Measurements from ENCODE around the gene PTPN7. TPM values are rescaled to one million over a fixed set of nuclear protein-coding genes. Genes with fewer than 3 reads are reported as not detected.

The PTPN7 gene
- total and polyA plus RNA-seq, 2 of the 13 experiments (the other 11 are each of a cell fraction or from before 2014, with no cell fraction given), result not detected

DNA sequence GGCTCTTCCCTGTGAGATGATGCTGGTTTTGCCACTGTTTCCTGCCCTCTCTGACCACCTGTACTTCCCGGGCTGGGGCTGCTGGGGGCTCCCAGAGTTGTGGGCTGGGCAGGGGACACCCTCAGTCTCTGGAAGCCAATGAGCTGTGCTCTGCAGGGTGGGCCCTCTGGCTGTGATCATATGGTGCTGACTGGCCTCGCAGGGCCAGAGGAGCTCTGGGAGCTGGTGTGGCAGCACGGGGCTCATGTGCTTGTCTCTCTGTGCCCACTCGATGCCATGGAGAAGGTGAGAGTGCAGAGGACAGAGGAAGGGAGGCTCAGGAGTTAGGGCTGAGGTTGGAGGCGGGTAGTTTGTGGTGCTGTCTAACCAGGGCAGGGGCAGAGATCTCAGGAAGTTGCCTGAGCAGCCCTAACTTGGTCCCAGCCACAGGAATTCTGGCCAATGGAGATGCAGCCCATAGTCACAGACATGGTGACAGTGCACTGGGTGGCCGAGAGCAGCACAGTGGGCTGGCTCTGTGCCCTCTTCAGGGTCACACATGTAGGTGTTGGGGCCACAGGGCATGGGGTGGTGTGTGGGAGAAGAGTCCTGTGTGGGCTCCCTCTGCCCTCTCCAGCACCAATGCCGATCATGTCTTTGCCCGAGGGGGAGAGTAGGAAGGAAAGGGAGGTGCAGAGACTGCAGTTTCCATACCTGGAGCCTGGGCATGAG is 27.4 kb upstream of the PTPN7 start:
- WGBS (ENCODE audit: low lambda C conversion rate), result 24% methylated on average over 4 of the region's 8 CpGs
- CTCF ChIA-PET (ENCODE audit: low intra/inter-chr PET ratio, low total read pairs), result no interaction called here
- POLR2A ChIA-PET, result no interaction called here
- DNase-seq (ENCODE audit: low spot score) (no peak), ATAC-seq (no peak), FAIRE-seq (no peak)
- H3K9me3 ChIP-seq (ENCODE audit: low read length), result no peaks in the 10 kb centered on the region
- BruUV-seq (replicated peaks), result no TSS peak
- H3K4me3 ChIP-seq (replicated peaks in 1 of 3; ENCODE audit: insufficient read depth in 1 of 3, low read depth in 2 of 3, low read length in 3 of 3), result peak overlapping the region in 1 of 3 experiments; percentile 37; a peak in 1 of 6 replicates
- H4K20me1 ChIP-seq (ENCODE audit: insufficient read depth, low read length), result 0 out of 2 replicates have a peak, but pooled peaks cover 3% of the 10 kb centered on the region
- no peaks in the 10 kb centered on the region for H3K36me3 ChIP-seq (replicated peaks in 1 of 2; ENCODE audit: control insufficient read depth in 1 of 2, insufficient read depth in 2 of 2, low read length in 2 of 2)
- H3K4me2 ChIP-seq (ENCODE audit: low read depth, low read length), result peak overlapping the region; percentile 79; the same call in 1 of the 2 replicates
- intact Hi-C loops (cut with micrococcal nuclease; ENCODE audit: unreplicated experiment), result loop anchor here (2.0 kb wide), 1 partner anchor 531 kb away; no protein-coding TSS in a partner anchor
- peaks cover 0 to 2% of the 10 kb centered on the region in 2 experiments; a peak in 3 of 5 replicates for H3K27me3 ChIP-seq (ENCODE audit: control insufficient read depth in 1 of 2, insufficient read depth in 2 of 2, low read length in 2 of 2)
- H3K27ac ChIP-seq (ENCODE audit: extremely low read length, insufficient read depth, low read length), result no peak overlapping the region
- TF ChIP-seq ZFP1 (CRISPR knock-in tag; IDR thresholded peaks at IDR 0.05) (no peak), JUN (CRISPR knock-in tag; IDR thresholded peaks at IDR 0.05) (no peak), HCFC1 (IDR thresholded peaks at IDR 0.05; ENCODE audit: low read depth, low read length) (no peak), ZNF792 (CRISPR knock-in tag; IDR thresholded peaks at IDR 0.05) (no peak), BRF2 (CRISPR knock-in tag; IDR thresholded peaks at IDR 0.05) (no peak), SMAD9 (CRISPR knock-in tag; IDR thresholded peaks at IDR 0.05) (no peak), MAFG (CRISPR knock-in tag; IDR thresholded peaks at IDR 0.05) (no peak), GFI1 (CRISPR knock-in tag; IDR thresholded peaks at IDR 0.05; ENCODE audit: borderline replicate concordance) (no peak), DNMT1 (CRISPR knock-in tag; IDR thresholded peaks at IDR 0.05) (no peak), AGO2 (optimal IDR thresholded peaks at IDR 0.05; ENCODE audit: low read depth, low read length) (no peak), TAF15 (IDR thresholded peaks at IDR 0.05; ENCODE audit: low read depth, low read length, poor library complexity, severe bottlenecking) (no peak), ARHGAP35 (CRISPR knock-in tag; IDR thresholded peaks at IDR 0.05; ENCODE audit: borderline replicate concordance) (no peak), FOXK2 (IDR thresholded peaks at IDR 0.05) (no peak), ZNF441 (CRISPR knock-in tag; IDR thresholded peaks at IDR 0.05; ENCODE audit: borderline replicate concordance) (no peak)
- TF ChIP-seq, protein P1, sequence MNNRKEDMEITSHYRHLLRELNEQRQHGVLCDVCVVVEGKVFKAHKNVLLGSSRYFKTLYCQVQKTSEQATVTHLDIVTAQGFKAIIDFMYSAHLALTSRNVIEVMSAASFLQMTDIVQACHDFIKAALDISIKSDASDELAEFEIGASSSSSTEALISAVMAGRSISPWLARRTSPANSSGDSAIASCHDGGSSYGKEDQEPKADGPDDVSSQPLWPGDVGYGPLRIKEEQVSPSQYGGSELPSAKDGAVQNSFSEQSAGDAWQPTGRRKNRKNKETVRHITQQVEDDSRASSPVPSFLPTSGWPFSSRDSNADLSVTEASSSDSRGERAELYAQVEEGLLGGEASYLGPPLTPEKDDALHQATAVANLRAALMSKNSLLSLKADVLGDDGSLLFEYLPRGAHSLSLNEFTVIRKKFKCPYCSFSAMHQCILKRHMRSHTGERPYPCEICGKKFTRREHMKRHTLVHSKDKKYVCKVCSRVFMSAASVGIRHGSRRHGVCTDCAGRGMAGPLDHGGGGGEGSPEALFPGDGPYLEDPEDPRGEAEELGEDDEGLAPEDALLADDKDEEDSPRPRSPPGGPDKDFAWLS (CRISPR knock-in tag; IDR thresholded peaks at IDR 0.05; ENCODE audit: borderline replicate concordance), result no peak
- TF ChIP-seq, protein P2, sequence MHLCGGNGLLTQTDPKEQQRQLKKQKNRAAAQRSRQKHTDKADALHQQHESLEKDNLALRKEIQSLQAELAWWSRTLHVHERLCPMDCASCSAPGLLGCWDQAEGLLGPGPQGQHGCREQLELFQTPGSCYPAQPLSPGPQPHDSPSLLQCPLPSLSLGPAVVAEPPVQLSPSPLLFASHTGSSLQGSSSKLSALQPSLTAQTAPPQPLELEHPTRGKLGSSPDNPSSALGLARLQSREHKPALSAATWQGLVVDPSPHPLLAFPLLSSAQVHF (CRISPR knock-in tag; IDR thresholded peaks at IDR 0.05), result no peak
- in situ Hi-C loops (cut with HindIII; ENCODE audit: extremely low pct_ligation_motif_present, low pct_unique_long_range_greater_than_20kb), result loop anchor here (5.0 kb wide), 1 partner anchor 129 kb away; no protein-coding TSS in a partner anchor
- peaks cover 43% of the 10 kb centered on the region for H3K4me1 ChIP-seq (ENCODE audit: insufficient read depth, low read length)
- H2AFZ ChIP-seq (ENCODE audit: low read length), result no peak overlapping the region
- H3K9ac ChIP-seq (ENCODE audit: insufficient read depth, low read depth, low read length), result no peak overlapping the region
- no peaks in the 10 kb centered on the region for H3K79me2 ChIP-seq (ENCODE audit: insufficient read depth, low read length)
